ENCODE data around the gene TGFB1. TPM values are rescaled to one million over a fixed set of nuclear protein-coding genes. Genes with fewer than 3 reads are reported as not detected.

Gene TGFB1
- total and polyA plus RNA-seq, 9 of the 15 experiments (the other 6 are each of a cell fraction or from before 2014, with no cell fraction given), result 0.24 to 159 (median 17.2) TPM

DNA sequence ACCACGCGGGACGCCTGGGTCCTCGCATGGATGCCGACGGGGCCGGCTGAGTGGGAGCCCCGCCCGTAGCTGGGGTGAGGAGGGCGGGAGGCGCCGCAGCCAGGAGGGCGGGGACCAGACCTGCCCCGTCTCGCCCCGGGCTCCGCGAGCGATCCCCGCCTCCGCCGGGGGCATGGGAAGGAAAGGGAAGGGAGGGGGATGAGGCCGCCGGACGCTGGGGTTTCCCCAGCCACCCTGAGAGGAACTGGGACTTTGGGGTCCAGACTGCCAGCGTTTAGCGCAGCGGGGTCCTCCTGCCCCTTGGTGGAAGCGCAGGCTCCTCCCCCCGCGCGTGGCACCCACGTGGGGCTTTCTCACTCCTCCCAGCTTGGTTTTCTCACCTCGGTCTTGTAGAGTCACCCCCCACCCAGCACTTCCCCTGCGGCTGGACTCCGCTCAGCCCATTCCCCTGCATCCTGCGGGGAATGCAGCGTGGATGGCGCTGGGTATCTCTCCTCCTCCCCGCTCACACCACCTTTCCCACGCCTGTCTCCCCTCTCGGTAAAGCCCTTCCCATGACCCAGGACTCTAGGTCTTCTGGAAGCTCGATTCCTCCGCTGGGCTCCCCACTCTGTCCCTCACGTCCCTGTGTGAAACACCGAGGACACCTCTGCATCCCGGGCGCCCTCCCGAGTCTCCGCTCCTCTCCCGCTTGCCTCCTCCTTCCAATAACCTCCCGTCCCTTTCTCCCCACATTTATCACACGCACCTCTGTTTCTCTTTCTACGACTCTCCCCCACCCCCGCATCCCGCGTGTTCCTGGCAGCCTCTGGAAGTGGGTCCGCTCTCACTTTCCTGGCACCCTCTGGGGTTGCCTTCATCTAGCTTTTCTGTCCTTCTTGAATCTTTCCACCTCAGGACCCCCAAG, 2.1 kb downstream of the TGFB1 start (continued):
- TF ChIP-seq CBX2 (IDR thresholded peaks at IDR 0.05; ENCODE audit: insufficient read depth, low read length, poor library complexity, severe bottlenecking), result no peak
- TF ChIP-seq ZNF830 (CRISPR knock-in tag; IDR thresholded peaks at IDR 0.05), result no peak
- no peak for TF ChIP-seq NKRF (IDR thresholded peaks at IDR 0.05; ENCODE audit: borderline replicate concordance)
- peak; percentile 79; the same call in 1 of the 2 replicates for TF ChIP-seq ZBTB7A (IDR thresholded peaks at IDR 0.05; ENCODE audit: borderline replicate concordance, control insufficient read depth, low read depth, low read length)
- no peak for TF ChIP-seq ZKSCAN1 (IDR thresholded peaks at IDR 0.05; ENCODE audit: low read depth, low read length)
- no peak for TF ChIP-seq BCL6 (CRISPR knock-in tag; IDR thresholded peaks at IDR 0.05)
- no peak for TF ChIP-seq ZNF699 (CRISPR knock-in tag; IDR thresholded peaks at IDR 0.05; ENCODE audit: insufficient replicate concordance)
- no peak for TF ChIP-seq NFYB (IDR thresholded peaks at IDR 0.05; ENCODE audit: extremely low read depth, insufficient read length)
- no peak for TF ChIP-seq ZNF274 (IDR thresholded peaks at IDR 0.05; ENCODE audit: borderline replicate concordance, low read depth, low read length)
- no peak for TF ChIP-seq PPARD (CRISPR knock-in tag; IDR thresholded peaks at IDR 0.05)
- TF ChIP-seq MAFG (tag; conservative IDR thresholded peaks at IDR 0.05), result no peak
- TF ChIP-seq, protein P1, sequence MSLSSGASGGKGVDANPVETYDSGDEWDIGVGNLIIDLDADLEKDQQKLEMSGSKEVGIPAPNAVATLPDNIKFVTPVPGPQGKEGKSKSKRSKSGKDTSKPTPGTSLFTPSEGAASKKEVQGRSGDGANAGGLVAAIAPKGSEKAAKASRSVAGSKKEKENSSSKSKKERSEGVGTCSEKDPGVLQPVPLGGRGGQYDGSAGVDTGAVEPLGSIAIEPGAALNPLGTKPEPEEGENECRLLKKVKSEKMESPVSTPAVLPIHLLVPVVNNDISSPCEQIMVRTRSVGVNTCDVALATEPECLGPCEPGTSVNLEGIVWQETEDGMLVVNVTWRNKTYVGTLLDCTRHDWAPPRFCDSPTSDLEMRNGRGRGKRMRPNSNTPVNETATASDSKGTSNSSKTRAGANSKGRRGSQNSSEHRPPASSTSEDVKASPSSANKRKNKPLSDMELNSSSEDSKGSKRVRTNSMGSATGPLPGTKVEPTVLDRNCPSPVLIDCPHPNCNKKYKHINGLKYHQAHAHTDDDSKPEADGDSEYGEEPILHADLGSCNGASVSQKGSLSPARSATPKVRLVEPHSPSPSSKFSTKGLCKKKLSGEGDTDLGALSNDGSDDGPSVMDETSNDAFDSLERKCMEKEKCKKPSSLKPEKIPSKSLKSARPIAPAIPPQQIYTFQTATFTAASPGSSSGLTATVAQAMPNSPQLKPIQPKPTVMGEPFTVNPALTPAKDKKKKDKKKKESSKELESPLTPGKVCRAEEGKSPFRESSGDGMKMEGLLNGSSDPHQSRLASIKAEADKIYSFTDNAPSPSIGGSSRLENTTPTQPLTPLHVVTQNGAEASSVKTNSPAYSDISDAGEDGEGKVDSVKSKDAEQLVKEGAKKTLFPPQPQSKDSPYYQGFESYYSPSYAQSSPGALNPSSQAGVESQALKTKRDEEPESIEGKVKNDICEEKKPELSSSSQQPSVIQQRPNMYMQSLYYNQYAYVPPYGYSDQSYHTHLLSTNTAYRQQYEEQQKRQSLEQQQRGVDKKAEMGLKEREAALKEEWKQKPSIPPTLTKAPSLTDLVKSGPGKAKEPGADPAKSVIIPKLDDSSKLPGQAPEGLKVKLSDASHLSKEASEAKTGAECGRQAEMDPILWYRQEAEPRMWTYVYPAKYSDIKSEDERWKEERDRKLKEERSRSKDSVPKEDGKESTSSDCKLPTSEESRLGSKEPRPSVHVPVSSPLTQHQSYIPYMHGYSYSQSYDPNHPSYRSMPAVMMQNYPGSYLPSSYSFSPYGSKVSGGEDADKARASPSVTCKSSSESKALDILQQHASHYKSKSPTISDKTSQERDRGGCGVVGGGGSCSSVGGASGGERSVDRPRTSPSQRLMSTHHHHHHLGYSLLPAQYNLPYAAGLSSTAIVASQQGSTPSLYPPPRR (CRISPR knock-in tag; IDR thresholded peaks at IDR 0.05; ENCODE audit: borderline replicate concordance), result no peak
- no peak for TF ChIP-seq TOE1 (IDR thresholded peaks at IDR 0.05; ENCODE audit: borderline replicate concordance)
- TF ChIP-seq TOE1 (CRISPR knock-in tag; IDR thresholded peaks at IDR 0.05; ENCODE audit: borderline replicate concordance, low read depth), result no peak
- no peak for TF ChIP-seq NFATC3 (IDR thresholded peaks at IDR 0.05)
- TF ChIP-seq ZNF57 (CRISPR knock-in tag; IDR thresholded peaks at IDR 0.05), result no peak
- TF ChIP-seq ZNF217 (CRISPR knock-in tag; IDR thresholded peaks at IDR 0.05), result no peak
- no peak; the same call in 1 of the 2 replicates for TF ChIP-seq MBD2 (IDR thresholded peaks at IDR 0.05; ENCODE audit: borderline replicate concordance, low read depth)
- no peak for TF ChIP-seq RFX5 (IDR thresholded peaks at IDR 0.05; ENCODE audit: low read depth, low read length)
- no peak for TF ChIP-seq SMARCC2 (IDR thresholded peaks at IDR 0.05; ENCODE audit: low read depth)
- TF ChIP-seq LEF1 (IDR thresholded peaks at IDR 0.05), result no peak
- no peak for TF ChIP-seq BDP1 (IDR thresholded peaks at IDR 0.05; ENCODE audit: insufficient read depth, insufficient read length)
- no peak for TF ChIP-seq FOXP1 (CRISPR knock-in tag; IDR thresholded peaks at IDR 0.05)
